Astrocyte of the spinal cord (primary cell): Measurements from ENCODE around the gene SPNS1.
"Not testable (repeated sequence)": the region's sequence is repeated elsewhere in the genome, so short reads cannot be mapped to it uniquely, and the experiment has no call there.

Experiments
- DNase-seq: peaks from one replicate; pipeline ENCODE4 v3.0.0; 2011; ENCODE audit warnings: low read depth, low spot score
- H3K4me3 ChIP-seq: 2 replicates; pipeline ENCODE4 v1.5.1; 2011; ENCODE audit warnings: low read depth, mild to moderate bottlenecking, low read length, moderate library complexity
- CTCF ChIP-seq: IDR thresholded peaks from 2 replicates; pipeline ENCODE4 v1.5.1; 2012; ENCODE audit warnings: low read depth, mild to moderate bottlenecking, low read length, inconsistent platforms
- in situ Hi-C: cut with HindIII; loops from 2 replicates; pipeline ENCODE4 v1.10.0; 2017; ENCODE audit warnings: low sequenced_read_pairs

The SPNS1 gene

GRCh38 chr16:28937222-28937876, 37.2 kb upstream of the SPNS1 start:
- DNase-seq = no peak
- H3K4me3 ChIP-seq = no peak overlapping the region
- no peak for TF ChIP-seq CTCF
- in situ Hi-C loops = no loop called here

- TF ChIP-seq CTCF = no peak
Observed at GRCh38 chr16:28938721-28939120, 35.9 kb upstream of the SPNS1 start.

GRCh38 chr16:28939825-28940224, 34.8 kb upstream of the SPNS1 start:
- DNase-seq, in situ Hi-C loops, H3K4me3 ChIP-seq: not testable (repeated sequence)

More at GRCh38 chr16:28938721-28939120, 35.9 kb upstream of the SPNS1 start:
- DNase-seq = no peak
- no peak overlapping the region for H3K4me3 ChIP-seq
- in situ Hi-C loops = no loop called here

- in situ Hi-C loops = no loop called here
- no peak for TF ChIP-seq CTCF
- no peak overlapping the region for H3K4me3 ChIP-seq
- DNase-seq = no peak
Observed at GRCh38 chr16:28943281-28943680, 31.3 kb upstream of the SPNS1 start.

- H3K4me3 ChIP-seq = no peak overlapping the region
- no peak for TF ChIP-seq CTCF
- in situ Hi-C loops = no loop called here
- no peak for DNase-seq
Observed at GRCh38 chr16:28946681-28947080, 27.9 kb upstream of the SPNS1 start.

GRCh38 chr16:28950648-28951409, 23.7 kb upstream of the SPNS1 start, which contains the start of gene NFATC2IP:
Gene NFATC2IP (plus strand): TSS chr16:28950937. CDS start chr16:28951012, 75 bp downstream.
- peak; percentile 100 for DNase-seq
- no peak for TF ChIP-seq CTCF
- in situ Hi-C loops = no loop called here
- H3K4me3 ChIP-seq = peak within 1 kb of the TSS; percentile 74

GRCh38 chr16:28951410-28951943, 23.1 kb upstream of the SPNS1 start:
- DNase-seq = no peak
- in situ Hi-C loops = no loop called here

More at GRCh38 chr16:28951410-28951943, 23.1 kb upstream of the SPNS1 start:
- peak overlapping the region; percentile 74 for H3K4me3 ChIP-seq
- TF ChIP-seq CTCF = no peak
